Measurements from ENCODE around the gene FMO2.

- TF ChIP-seq CTCF (IDR thresholded peaks at IDR 0.05) (no peak), POLR2A (IDR thresholded peaks at IDR 0.05) (no peak), POLR2AphosphoS5 (IDR thresholded peaks at IDR 0.05) (no peak)
Observed at GRCh38 chr1:171250263-171250662, 65.2 kb downstream of the FMO2 start.
